Embryonic facial prominence (tissue), 1 donor: ENCODE results near the gene ATG16L1.

Experiments used
- DNase-seq: peaks from one replicate; pipeline ENCODE4 v3.0.0-alpha.2; 2016; ENCODE audit errors: extremely low spot score

The ATG16L1 gene

GRCh38 chr2:233227346-233227978 is 24.0 kb upstream of the ATG16L1 start:
- no peak for DNase-seq

GRCh38 chr2:233228376-233228775 is 23.1 kb upstream of the ATG16L1 start:
- DNase-seq, result no peak

DNA sequence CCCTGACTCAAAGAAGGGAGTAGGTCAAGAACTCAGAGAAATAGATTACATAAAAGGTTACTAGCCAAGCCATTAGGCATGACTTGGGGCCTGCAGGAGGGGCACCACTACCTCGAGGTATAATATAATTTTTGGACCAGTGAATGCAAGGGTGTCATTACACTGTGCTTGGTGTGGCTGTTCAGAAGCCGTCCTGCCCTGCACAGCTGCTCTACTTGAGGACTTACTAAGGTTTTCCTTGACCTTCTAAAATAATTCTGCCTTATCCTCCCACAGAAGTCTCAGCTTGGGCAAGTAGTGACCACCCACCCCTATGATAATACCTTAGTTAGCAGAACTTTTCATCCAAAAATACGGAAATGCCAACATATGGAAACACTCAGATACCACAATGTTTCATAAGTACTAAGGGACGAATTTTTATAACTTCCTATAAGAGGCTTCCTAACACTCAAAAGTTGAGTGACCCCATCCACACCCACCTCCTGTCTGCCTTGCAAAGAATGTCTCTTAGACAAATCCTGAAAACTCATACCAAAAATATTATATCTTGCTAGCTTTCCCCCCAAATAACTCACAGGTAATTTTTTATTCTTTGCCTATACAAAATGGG is 17.7 kb upstream of the ATG16L1 start:
- DNase-seq, result no peak

GRCh38 chr2:233234264-233234663 is 17.2 kb upstream of the ATG16L1 start:
- DNase-seq, result no peak

DNA sequence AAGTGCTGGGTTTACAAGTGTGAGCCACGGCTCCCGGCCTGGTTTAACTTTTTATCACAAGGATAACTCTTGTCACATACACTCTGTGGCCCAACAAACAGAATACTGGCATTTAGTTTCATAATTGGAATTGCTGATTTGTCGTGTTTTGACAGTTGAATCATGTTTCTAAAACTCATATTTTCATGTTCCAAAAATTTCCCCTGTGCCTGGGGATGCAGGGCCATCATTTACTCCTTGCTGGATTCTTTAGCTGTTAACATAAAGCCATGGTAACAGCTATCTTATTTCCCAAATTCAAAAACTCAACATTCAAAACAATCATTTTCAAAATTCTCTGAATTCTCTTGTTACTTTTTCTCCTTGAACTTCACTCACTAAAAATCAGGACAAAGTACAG is 16.5 kb upstream of the ATG16L1 start:
- DNase-seq, result no peak

DNA sequence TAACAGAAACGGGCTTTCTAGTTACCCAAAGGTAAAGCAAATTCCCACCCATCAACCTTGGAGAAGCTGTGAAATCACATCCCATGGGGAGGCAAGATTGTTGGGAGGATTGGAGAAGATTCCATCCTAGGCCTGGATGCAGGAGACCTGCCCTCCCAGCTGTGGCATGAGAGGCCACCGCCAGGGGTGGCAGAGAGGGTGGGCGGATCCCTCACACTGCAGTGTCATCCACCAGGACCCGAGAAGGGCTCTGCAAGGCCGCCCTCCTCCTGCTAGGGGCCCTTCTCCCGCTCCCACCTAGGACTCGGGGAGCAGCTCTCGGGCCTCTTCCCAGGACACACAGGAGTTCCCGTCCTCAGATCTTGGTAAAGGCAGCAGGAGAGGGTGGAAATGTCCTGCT is 15.5 kb upstream of the ATG16L1 start:
- DNase-seq, result no peak

DNA sequence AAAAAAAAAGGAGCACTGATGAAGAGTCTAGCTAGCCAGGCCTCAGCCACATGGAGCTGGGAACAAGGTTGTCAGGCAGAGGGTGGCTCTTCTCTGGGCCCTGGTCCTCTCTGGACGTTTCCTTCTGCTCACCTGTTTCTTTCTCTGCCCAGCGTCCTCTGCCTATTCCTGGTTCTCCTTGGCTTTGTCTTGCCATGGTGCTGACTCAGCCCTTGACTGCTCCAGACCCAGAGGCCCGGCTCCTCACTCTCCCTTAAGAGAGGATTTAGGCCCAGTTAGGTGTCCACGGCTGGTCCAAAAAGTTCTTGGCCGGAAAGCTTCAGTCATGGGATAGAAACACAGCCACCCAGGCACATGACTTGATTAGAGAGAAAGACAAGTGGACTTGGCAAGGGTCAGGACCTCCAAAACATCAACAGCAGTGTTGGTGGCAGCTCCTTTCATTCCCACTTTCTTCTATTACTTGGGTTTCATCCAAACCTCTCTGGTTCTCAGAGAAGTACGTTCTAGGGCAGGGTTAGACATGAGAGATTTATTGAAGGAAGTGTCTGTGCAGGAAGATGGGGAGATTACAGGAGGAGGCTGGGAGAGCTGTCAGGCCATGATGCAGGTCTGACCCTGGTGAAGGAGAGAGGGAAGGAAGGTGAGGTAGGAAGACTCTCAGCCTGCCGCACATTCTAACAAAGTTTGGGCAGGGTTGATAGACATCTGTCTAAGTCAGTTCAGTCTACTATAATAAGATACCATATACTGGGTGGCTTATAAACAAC is 14.5 kb upstream of the ATG16L1 start:
- DNase-seq, result no peak

DNA sequence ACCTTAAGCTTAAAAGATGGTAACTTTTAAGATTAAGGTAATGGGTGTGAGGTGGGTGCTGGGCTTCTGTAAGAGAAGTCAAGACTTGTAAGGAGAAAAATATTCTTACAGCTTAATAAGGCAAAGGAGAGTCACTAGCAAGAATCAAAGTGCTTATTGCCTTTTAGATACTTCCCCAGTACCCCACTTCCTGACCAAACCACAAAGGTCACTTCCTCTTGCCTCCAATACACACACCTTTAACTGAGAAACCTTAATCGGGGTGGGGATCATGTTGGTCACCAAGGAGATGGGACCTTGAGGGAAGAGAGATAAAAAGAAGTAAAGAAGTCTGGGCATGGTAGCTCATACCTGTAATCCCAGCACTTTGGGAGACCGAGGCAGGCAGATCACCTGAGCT is 10.6 kb upstream of the ATG16L1 start:
- DNase-seq, result no peak

DNA sequence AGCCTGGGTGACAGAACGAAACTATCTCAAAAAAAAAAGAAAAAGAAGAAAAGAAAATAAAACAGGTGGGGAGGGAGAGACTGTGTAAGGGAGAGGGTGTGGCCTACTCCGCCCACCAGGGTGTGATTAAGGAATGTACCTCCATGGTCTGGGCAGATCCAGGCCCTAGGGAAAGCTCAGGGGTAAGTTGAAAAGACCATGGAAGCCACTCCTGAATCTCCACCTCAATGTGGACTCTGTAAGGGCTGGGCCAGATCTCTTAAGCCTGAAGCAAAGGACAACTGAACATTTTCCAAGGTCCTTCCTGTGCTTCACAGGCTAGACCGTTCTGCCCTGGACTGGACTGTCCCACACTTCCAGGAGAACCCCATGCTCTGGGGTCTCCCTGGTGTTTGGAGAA is 9.7 kb upstream of the ATG16L1 start:
- DNase-seq, result no peak

GRCh38 chr2:233242231-233242927 is 9.1 kb upstream of the ATG16L1 start:
- DNase-seq, result no peak

DNA sequence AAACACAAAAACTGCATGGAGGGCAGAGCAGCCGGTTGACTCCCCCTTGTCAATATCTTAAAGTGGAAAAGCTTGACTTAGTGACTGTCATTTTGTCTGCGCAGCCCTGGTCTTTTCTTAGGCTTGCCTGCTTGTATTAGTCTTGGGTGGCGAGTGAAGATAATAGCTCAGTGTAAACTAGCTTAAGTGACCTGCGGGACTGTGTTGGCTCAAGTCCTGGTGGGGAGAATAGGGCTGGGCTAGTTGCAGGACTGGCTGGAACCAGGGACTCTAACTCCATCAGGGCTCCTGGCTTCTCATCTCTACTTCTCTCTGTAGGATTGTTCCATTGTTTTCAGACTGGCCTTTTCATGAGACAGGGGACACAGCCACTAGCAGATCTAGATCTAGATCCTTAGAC is 8.1 kb upstream of the ATG16L1 start:
- DNase-seq, result no peak

GRCh38 chr2:233244818-233245217 is 6.7 kb upstream of the ATG16L1 start:
- no peak for DNase-seq

- DNase-seq, result no peak
Observed at GRCh38 chr2:233245406-233245805, 6.1 kb upstream of the ATG16L1 start.

DNA sequence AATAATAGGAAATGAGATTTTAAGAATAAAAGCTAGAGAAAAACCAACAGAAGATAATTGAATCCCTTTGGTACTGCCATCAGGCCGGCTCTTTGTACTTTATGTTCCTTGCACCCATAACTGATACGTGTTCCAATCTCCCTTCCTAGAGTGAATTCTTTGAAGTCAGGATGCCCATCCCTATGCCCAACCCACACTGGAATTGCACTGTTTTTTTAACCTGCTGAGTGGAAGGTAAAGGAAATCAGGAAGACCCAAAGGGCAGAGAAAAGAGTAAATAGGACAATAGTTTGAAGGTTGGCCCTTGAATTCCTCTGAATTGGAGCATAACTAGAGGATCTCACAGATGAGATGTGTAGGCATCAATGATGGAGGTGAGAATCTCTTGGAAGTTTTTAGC is 4.4 kb upstream of the ATG16L1 start:
- DNase-seq, result no peak

- no peak for DNase-seq
Observed at GRCh38 chr2:233247744-233248143, 3.7 kb upstream of the ATG16L1 start.

DNA sequence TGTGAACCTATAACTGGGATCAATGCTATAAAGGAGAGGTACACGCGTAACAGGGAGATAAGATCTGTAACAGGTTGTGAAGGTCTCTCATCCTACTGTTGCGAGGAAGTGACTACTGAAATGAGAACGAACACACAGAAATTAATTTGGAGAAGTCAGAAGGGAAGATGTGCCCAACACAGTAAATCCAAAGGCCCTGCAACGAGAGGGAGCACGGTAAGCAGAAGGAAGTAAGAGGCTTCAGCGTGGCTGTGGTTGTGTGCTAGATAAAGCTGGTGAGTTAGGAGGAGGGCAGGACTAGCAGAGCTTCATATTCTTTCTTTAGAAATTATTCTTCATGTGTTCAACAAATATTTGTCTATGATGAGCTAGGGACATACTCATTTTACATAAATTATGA is 2.5 kb upstream of the ATG16L1 start:
- DNase-seq, result no peak

GRCh38 chr2:233250568-233250967 is 905 bp upstream of the ATG16L1 start:
- no peak for DNase-seq

- DNase-seq, result no peak
Observed at GRCh38 chr2:233250985-233251305, 528 bp upstream of the ATG16L1 start.

DNA sequence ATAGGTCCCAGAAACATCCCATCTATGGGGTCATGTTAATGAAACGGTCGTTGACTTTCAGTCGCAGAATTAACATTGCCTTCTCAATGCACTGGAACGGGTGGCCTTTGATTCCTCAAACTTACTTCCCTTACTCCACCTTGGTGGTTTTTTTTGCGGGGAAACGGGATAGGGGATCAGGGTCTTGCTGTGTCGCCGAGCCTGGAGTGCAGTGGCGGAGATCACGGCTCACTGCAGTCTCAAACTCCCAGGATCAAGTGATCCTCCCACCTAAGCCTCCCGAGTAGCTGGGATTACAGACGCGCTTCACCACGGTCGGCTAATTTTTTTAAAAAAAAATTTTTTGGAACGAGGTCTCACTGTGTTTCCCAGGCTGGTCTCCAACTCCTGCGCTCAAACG is 754 bp downstream of the ATG16L1 start:
- no peak for DNase-seq

GRCh38 chr2:233255151-233255550 is 3.7 kb downstream of the ATG16L1 start:
- no peak for DNase-seq

DNA sequence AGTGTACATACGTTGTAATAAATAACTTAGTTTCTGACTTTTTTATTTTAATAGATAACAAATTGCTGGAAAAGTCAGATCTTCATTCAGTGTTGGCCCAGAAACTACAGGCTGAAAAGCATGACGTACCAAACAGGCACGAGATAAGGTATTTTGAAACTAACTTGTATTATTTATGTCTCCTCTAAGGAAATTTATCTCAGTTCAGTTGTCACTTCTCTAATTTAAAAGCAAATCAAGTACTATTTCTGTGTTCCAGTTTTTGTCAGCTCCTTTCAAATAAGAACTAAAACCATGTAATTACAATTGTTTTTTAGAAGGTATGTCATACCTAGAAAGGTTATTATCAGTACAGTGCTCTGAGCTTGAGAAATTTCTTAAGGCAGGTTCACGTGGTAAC is 4.6 kb downstream of the ATG16L1 start:
- DNase-seq, result no peak

DNA sequence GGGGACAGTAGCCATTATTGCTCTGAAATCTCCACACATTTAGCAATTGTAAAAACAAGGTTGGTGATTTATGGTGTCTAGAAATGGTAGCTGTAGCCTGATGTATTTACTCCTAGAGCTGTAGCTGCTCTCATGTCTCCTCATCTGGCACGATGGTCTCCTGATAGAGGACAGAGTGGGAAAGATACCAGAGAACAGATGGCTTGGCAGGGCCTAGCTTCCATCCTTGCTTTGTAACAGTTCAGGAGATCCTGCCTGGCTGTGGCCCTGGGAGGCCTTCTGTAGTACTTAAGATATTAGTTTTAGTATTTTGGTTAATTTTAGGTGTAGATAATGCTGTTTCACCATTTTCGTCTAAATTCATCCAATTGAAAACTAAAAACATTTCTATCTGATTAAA is 6.7 kb downstream of the ATG16L1 start:
- no peak for DNase-seq

GRCh38 chr2:233259730-233260129 is 8.3 kb downstream of the ATG16L1 start:
- no peak for DNase-seq
